ENCODE measurements around the gene MAN2A2.

The MAN2A2 gene

DNA sequence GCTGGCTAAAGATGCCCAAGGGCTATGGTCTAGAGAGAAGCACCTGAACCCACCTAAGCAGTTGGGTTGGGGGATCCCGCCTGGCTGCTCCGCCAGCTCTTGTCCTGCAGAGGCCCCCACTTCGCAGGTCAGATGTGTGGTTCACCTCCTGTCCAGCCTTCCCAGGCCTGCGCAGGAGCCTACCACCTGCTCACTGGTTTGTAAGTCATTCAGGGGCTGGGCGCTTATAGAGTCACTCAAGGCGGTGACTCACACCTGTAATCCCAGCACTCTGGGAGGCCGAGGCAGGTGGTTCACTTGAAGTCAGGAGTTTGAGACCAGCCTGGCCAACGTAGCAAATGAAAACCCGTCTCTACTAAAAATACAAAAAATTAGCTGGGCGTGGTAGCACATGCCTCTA lies 38.6 kb upstream of the MAN2A2 start:
- Histone ChIP-seq H3K9me3 (ENCODE audit: control insufficient read depth, insufficient read depth, low read length) (no peaks in the 10 kb centered on the region), H3K4me3 (ENCODE audit: low read depth, low read length) (no peak overlapping the region), H3K27me3 (ENCODE audit: control insufficient read depth, insufficient read depth, low read length) (no peaks in the 10 kb centered on the region), H3K4me1 (ENCODE audit: control insufficient read depth, insufficient read depth, low read length) (peaks cover 14% of the 10 kb centered on the region), H3K9ac (ENCODE audit: low read depth, low read length) (no peak overlapping the region), H3K36me3 (ENCODE audit: control insufficient read depth, insufficient read depth, low read length) (no peaks in the 10 kb centered on the region)

DNA sequence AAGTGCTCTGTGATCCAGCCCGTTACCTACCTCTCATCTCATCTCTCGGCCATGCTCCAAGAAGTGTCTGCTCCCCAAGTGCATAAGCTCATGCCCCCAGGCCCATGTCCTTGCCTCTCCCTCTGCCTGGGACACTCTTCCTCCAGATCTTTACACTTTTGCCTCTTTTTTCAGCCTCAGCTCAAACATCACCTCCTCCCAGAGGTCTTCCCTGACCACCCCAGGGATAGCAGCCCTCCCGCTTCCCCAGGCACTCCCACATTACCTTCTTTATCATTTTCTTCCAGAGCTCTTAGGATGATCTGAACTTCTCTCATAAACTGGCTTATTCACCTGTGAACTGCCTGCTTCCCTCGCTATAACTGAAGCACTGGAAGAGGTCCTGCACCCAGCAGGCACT lies 37.4 kb upstream of the MAN2A2 start:
- Histone ChIP-seq H3K36me3 (ENCODE audit: control insufficient read depth, insufficient read depth, low read length) (no peaks in the 10 kb centered on the region), H3K4me3 (ENCODE audit: low read depth, low read length) (no peak overlapping the region), H3K27me3 (ENCODE audit: control insufficient read depth, insufficient read depth, low read length) (no peaks in the 10 kb centered on the region), H3K9me3 (ENCODE audit: control insufficient read depth, insufficient read depth, low read length) (no peaks in the 10 kb centered on the region), H3K9ac (ENCODE audit: low read depth, low read length) (no peak overlapping the region), H3K4me1 (ENCODE audit: control insufficient read depth, insufficient read depth, low read length) (peaks cover 23% of the 10 kb centered on the region)

DNA sequence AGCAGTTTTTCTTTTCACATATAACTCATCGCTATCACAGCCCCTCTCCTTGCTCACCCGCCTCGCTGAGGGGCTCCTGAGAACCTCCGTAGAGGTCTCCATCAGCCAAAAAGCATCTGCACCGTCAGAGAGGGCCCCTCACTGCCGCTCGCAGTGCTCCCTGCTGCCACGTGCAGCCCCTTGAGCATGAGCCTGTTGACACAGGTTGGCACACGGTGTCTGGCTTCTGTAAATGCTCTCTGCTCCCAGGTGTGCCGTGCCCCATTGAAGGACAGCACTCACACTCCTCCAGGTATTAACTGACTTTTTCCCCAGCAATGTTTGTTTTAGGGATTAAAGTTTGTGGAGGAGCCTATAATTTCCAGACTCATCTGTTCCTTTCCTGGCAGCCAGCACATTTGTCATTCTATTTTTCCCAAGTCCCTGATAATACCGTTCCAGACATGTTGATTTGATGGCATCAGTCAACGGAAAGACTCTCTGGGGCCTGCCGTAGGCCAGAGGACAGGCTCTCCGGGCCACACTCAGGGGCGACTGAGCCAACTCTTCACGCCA lies 36.9 kb upstream of the MAN2A2 start:
- Histone ChIP-seq H3K36me3 (ENCODE audit: control insufficient read depth, insufficient read depth, low read length) (no peaks in the 10 kb centered on the region), H3K9me3 (ENCODE audit: control insufficient read depth, insufficient read depth, low read length) (no peaks in the 10 kb centered on the region), H3K4me3 (ENCODE audit: low read depth, low read length) (no peak overlapping the region), H3K27me3 (ENCODE audit: control insufficient read depth, insufficient read depth, low read length) (no peaks in the 10 kb centered on the region), H3K4me1 (ENCODE audit: control insufficient read depth, insufficient read depth, low read length) (peaks cover 23% of the 10 kb centered on the region), H3K9ac (ENCODE audit: low read depth, low read length) (no peak overlapping the region)

DNA sequence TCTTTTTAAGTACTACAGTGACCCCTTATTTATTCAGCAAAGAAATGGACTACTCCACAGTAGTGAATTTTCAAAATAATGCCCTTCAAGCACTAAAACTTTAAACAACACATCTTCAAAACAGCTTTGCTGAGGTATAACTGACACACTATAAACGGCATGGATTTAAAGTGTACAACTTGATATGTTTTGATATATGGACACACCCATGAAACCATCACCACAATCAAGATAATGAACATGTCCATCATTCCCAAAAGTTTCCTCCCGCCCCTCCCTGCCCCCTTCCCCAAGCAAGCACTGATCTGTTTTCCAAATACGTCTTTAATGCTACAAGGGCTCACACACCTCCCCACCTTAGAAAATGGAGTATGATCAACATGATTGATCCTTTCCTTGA lies 36.3 kb upstream of the MAN2A2 start:
- no peak overlapping the region for H3K4me3 ChIP-seq (ENCODE audit: low read depth, low read length)
- no peak overlapping the region for H3K9ac ChIP-seq (ENCODE audit: low read depth, low read length)
- peaks cover 23% of the 10 kb centered on the region for H3K4me1 ChIP-seq (ENCODE audit: control insufficient read depth, insufficient read depth, low read length)

DNA sequence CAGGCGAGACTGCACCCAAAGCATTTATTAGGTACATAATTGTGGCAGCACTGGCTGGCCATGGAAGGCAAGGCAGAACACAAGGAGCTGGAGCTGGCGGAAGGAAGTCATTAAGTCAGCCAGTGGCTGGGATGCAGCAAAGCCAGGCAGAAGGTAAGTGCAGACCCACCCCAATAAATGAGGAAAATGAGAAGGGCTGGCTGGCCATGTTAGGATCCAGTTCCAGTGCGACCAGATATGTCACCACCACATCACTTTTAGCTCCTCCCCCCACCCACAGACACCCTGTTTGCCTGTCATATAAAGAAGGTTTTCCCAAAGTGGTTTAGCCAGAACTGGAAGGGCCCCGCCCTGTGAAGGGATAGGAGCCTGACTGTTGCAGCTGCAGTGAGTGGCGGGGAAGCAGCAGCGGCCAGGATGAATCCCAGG lies 34.8 kb upstream of the MAN2A2 start, which contains the start of gene FURIN:
FURIN (plus strand) TSS at position 328 of the 429 bp plus-strand sequence. CDS start 7,153 bp downstream, outside the sequence.
- Histone ChIP-seq H3K4me3 (ENCODE audit: low read depth, low read length) (no peak within 1 kb of the TSS), H3K9ac (ENCODE audit: low read depth, low read length) (no peak within 1 kb of the TSS), H3K4me1 (ENCODE audit: control insufficient read depth, insufficient read depth, low read length) (peaks cover 33% of the 10 kb centered on the region), H3K27me3 (ENCODE audit: control insufficient read depth, insufficient read depth, low read length) (no peaks in the 10 kb centered on the region), H3K36me3 (ENCODE audit: control insufficient read depth, insufficient read depth, low read length) (no peaks in the 10 kb centered on the region), H3K9me3 (ENCODE audit: control insufficient read depth, insufficient read depth, low read length) (no peaks in the 10 kb centered on the region)

More for the DNA sequence above, 36.3 kb upstream of the MAN2A2 start:
- Histone ChIP-seq H3K9me3 (ENCODE audit: control insufficient read depth, insufficient read depth, low read length) (no peaks in the 10 kb centered on the region), H3K36me3 (ENCODE audit: control insufficient read depth, insufficient read depth, low read length) (no peaks in the 10 kb centered on the region), H3K27me3 (ENCODE audit: control insufficient read depth, insufficient read depth, low read length) (no peaks in the 10 kb centered on the region)

DNA sequence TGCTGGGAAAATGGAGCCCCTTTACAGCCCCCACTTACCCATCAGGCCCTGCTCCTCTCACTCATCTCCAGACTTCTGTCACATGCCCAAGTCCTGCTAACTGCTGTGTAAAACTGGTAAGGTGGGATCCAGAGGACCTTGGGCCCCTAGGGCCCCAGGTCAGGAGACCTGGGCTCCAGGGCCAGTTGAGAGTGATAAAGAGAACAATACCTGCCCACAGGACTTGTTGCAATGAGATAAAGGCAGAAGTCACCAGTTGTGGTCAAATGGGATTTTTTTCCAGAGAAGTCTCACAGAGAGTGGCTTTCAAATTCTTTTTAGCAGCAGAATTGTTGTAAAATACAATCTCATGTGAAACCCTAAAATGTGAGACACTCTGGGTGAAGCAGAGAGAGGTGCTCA lies 34.0 kb upstream of the MAN2A2 start:
- Histone ChIP-seq H3K4me3 (ENCODE audit: low read depth, low read length) (no peak overlapping the region), H3K27me3 (ENCODE audit: control insufficient read depth, insufficient read depth, low read length) (no peaks in the 10 kb centered on the region), H3K9ac (ENCODE audit: low read depth, low read length) (no peak overlapping the region), H3K36me3 (ENCODE audit: control insufficient read depth, insufficient read depth, low read length) (no peaks in the 10 kb centered on the region), H3K9me3 (ENCODE audit: control insufficient read depth, insufficient read depth, low read length) (no peaks in the 10 kb centered on the region), H3K4me1 (ENCODE audit: control insufficient read depth, insufficient read depth, low read length) (peaks cover 39% of the 10 kb centered on the region)

DNA sequence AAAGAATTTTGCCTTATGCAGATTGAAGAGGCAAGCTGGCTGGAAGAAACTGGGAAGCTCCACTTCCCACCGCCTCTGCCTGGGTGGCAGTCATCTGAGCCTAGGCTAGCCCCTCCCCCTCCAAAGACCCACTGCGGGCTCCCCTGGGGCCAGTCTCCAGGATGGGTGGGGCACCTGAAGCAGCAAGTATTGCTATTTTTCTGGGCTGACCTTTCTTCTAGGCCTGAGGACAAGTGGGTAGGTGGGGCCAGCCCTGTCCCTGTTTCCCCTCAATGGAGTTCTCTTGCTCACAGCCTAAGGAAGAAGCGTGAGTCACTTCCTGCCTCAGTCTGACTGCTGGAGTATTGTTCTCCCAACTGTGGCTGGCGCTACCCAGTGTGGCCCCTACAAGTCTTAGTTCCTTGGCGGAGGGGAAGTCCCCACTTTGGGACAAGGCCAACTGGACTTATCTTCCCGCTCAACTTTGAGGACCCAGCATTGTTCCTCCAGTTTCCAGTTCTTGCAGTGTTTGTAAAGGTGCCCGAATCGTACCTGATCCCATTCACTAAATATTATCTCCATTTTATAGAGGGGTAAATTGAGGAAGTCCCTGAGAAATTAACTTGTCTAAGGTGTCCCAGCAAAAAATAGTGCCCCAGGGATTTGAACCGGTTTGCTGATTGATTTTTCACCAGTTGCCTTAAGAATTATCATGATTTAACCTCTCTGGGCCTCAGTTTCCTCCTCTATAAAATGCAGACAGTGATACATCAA lies 33.3 kb upstream of the MAN2A2 start:
- no peaks in the 10 kb centered on the region for H3K27me3 ChIP-seq (ENCODE audit: control insufficient read depth, insufficient read depth, low read length)
- H3K9ac ChIP-seq (ENCODE audit: low read depth, low read length): no peak overlapping the region
- peaks cover 39% of the 10 kb centered on the region for H3K4me1 ChIP-seq (ENCODE audit: control insufficient read depth, insufficient read depth, low read length)
- H3K9me3 ChIP-seq (ENCODE audit: control insufficient read depth, insufficient read depth, low read length): no peaks in the 10 kb centered on the region
- H3K36me3 ChIP-seq (ENCODE audit: control insufficient read depth, insufficient read depth, low read length): no peaks in the 10 kb centered on the region
- no peak overlapping the region for H3K4me3 ChIP-seq (ENCODE audit: low read depth, low read length)

DNA sequence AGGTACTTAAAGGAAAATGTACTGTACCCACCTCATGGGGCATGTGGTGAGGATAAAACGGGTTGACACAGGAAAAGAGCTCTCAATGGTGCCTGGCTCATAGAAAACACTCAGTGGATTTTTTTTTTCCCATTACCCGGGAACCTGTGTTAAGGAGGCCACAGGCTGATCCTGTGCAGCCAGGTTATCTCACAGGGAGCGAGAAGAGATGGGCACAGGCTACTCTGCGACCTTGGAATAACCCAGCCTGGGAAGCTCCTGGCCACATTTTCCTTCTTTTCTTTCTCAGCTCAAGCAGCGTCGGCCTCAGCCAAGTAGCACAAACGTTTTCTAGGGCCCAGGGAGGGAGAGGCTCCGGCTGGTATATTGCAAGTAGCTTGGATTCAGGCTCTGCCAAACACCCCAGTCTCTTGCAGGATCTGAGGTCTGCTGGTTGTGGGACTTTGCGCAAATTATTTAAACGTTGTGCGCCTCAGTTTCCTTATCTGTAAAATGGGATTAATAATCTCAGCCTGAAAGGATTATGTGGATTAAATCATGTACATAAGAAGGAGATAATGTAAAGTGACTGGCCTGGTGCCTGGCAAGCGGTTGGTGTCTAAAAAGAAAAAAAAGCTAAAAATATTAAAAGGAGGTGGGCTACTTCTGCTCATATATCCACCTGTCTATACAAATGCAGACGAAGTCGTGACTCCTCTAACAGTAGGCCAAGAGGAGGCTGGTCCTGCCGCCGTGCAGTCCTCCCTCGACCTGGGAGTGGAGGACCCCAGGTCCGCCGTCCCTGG lies 32.6 kb upstream of the MAN2A2 start:
- Histone ChIP-seq H3K27me3 (ENCODE audit: control insufficient read depth, insufficient read depth, low read length) (no peaks in the 10 kb centered on the region), H3K36me3 (ENCODE audit: control insufficient read depth, insufficient read depth, low read length) (no peaks in the 10 kb centered on the region), H3K9me3 (ENCODE audit: control insufficient read depth, insufficient read depth, low read length) (no peaks in the 10 kb centered on the region), H3K4me1 (ENCODE audit: control insufficient read depth, insufficient read depth, low read length) (peaks cover 39% of the 10 kb centered on the region), H3K4me3 (ENCODE audit: low read depth, low read length) (peak overlapping the region; percentile 67), H3K9ac (ENCODE audit: low read depth, low read length) (no peak overlapping the region)

DNA sequence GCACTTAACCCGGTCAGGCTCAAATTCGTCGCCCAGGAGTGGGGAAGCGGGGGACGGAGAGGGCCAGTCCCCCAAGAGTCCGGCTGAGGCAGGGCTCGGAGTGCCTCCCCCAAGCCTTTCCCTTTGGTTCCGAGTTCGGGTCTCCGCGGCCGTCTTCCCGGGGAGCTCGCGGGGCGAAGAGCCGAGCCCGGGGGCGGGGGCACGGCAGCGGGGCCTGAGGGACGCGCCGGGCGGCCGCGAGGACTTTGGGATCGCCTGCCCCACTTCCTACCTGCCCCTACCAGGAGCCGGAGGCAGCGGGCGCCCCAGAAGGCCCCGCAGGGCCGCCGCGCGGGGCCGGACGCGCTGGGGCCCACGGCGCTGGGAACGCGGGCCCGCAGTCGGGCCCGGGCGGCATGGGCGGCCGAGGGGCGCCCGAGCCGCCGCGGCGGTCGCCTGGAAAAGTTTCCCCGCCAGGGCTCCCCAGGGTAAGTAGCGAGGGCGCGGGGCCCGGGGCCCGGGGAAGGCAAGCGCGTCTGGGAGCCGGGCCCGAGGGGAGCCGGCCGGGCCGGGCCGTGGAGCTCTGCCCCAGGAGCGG lies 31.9 kb upstream of the MAN2A2 start:
- H3K9ac ChIP-seq (ENCODE audit: low read depth, low read length): no peak overlapping the region
- H3K36me3 ChIP-seq (ENCODE audit: control insufficient read depth, insufficient read depth, low read length): peaks cover 3% of the 10 kb centered on the region
- no peaks in the 10 kb centered on the region for H3K9me3 ChIP-seq (ENCODE audit: control insufficient read depth, insufficient read depth, low read length)
- peak overlapping the region; percentile 67 for H3K4me3 ChIP-seq (ENCODE audit: low read depth, low read length)
- H3K4me1 ChIP-seq (ENCODE audit: control insufficient read depth, insufficient read depth, low read length): peaks cover 39% of the 10 kb centered on the region
- no peaks in the 10 kb centered on the region for H3K27me3 ChIP-seq (ENCODE audit: control insufficient read depth, insufficient read depth, low read length)

DNA sequence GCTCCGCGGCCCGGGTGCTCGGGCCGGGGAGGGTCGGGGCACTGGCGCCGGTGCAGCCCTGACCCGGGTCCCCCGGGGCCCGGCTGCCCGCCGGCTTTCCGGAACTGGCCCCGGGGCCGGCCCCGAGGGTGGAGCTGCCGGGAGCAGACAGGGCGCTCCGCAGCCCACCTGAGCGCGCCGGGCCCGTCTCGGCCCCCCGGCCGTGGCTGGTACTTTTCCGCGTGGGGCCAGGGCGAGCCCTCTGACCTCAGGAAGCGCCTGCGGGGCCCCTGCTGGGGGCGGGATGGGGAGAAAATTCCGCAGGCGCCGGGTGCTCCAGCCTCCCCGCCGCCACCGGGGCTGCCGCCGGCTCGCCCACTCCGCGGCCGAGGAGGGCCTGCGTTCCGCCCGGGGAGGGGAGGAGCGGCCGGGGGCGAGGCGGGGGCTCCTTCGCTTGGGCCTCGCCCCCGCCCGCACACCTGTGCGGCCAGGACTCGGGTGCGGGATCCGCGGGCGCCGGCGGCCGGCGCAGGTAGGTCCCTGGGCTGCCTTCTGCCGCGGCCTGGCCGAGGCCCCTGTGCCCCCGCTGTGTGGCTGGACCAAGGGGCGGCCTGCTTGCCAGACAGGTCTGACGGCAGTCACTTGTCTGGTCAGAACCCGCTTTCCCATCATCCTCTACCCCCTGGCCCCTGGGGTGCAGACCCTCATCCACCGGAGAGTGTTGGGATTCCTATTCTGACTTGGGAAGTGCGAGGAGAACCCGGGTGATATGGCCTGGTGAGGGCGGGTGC lies 31.2 kb upstream of the MAN2A2 start:
- peak overlapping the region; percentile 67 for H3K4me3 ChIP-seq (ENCODE audit: low read depth, low read length)
- H3K9me3 ChIP-seq (ENCODE audit: control insufficient read depth, insufficient read depth, low read length): no peaks in the 10 kb centered on the region
- no peaks in the 10 kb centered on the region for H3K27me3 ChIP-seq (ENCODE audit: control insufficient read depth, insufficient read depth, low read length)
- H3K36me3 ChIP-seq (ENCODE audit: control insufficient read depth, insufficient read depth, low read length): peaks cover 10% of the 10 kb centered on the region
- peaks cover 39% of the 10 kb centered on the region for H3K4me1 ChIP-seq (ENCODE audit: control insufficient read depth, insufficient read depth, low read length)
- peak overlapping the region; percentile 47 for H3K9ac ChIP-seq (ENCODE audit: low read depth, low read length)
